ENCODE data around the gene TUBGCP2.
"Not testable (repeated sequence)": the region's sequence is repeated elsewhere in the genome, so short reads cannot be mapped to it uniquely, and the experiment has no call there.

Gene TUBGCP2

GRCh38 chr10:133277277-133277992 lies 31.2 kb downstream of the TUBGCP2 start:
- DNase-seq = no peak

DNA sequence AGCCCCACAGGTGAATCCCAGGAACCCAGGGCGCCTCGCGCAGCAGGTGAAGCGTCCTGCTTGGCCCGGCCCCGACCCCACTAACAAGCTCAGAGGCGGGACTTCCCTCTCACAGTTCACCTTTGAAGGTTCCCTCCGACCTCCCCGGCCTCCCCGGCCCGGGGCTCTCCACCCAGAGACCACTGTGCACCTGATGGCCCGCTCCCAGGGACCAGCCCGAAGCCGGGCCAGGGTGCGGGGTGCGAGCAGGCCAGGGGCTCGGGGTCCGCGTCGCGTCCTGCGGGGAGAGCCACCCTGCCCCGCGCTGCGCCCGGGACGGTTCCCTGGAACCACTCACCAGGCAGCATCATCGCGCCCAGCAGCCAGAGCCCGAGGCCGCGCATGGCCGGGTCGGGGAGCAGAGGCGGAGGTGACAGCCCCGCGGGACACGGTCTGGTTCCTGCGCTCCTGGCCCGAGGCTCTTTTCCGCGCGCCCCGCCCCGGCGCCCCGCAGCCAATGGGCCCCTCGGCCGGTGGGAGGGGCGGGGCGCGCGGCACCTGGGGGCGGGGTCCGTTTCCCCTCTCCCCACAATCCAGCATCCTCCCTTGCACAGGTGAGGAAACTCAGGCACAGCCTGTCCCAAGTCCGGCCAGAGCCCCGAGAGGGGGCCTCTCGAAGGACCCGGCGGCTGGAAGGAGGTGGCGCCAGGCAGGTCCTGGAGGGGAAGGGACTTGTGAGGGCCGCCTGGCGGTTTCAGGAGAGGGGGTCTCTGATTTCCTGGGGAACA lies 32.1 kb downstream of the TUBGCP2 start, which contains the start of gene ADAM8:
Gene ADAM8 (minus strand): TSS at position 434 of the 767 bp plus-strand sequence. CDS start 51 bp downstream, at position 383.
- DNase-seq = no peak

DNA sequence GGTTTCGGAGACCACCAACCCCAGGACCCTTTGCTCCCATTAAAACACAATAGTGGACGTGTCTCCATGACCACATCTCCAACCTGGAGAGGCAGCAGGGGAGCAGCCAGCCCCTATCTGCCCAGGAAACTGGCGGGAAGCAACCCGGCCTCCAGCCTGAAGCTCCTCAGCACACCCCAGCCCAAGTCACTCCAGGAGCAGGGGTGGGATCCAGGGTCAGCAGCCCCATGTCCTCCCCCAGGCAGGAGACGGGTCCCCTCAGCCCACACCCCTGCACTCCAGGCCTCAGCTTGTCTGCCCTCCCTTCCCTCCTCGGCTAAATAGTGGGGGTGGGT lies 32.6 kb downstream of the TUBGCP2 start:
- no peak for DNase-seq

DNA sequence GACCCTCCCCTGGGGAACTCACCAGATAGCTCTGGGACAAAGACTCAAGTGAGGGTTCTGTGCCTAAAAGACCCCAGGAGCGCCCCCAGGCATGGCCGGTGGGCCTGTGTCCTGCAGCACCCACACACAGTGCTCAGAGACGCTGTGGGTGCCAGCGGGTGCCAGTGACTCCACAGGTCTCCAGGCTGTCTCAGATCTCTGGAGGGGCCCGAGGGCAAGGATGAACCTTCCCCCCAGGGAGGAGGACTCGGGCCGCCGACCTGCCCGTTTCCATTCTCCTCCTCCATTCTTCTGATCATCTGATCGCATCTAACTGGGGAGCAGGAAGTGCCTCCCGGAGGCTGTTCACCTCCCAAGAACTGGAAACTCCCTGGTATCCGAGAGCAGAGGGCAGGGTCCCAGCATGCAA lies 33.0 kb downstream of the TUBGCP2 start:
- DNase-seq = no peak

DNA sequence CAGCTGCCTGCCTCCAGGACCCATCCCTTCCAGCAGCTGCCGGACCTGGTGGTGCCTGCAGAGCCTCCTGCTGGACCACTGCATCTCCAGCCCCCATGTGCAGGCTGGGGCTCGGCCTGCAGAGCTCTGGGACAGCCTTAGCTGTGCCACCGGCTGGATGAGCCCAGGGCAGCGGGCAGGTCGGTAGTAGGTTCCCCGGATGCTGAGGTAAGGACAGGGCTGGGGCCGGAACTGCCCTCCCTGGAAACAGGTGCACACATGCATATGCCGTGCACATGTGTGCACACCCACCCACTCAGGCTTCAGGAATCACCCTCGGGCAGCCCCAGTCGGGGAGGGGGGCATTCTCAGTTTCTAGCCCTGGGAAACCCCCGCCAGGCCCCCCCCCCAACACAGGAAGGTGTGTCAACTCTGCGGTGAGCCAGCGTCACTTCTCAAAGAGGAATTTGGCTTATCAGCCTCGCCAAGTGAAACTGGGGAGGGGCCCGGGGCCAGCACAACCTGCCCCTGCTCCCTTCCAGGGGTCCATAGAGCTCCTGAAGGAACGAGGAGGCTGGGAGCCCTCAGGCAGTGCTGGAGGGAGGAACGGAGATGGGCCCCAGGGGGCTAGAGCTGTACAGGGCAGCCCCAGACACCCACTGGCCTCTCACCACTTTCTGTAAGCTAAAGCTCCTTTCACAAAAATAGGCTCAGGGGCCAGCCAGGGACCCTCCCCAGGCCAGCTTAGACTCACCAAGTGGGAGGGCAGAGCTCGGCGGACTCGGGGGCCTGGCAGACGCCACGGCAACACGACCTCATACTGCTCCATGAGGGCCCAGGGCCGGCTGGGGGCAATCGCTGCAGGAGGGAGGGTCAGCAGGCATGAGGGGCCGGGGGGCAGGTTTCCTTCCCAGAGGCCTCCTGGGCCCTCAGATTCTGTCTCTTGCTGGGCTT lies 33.7 kb downstream of the TUBGCP2 start:
- DNase-seq = no peak

DNA sequence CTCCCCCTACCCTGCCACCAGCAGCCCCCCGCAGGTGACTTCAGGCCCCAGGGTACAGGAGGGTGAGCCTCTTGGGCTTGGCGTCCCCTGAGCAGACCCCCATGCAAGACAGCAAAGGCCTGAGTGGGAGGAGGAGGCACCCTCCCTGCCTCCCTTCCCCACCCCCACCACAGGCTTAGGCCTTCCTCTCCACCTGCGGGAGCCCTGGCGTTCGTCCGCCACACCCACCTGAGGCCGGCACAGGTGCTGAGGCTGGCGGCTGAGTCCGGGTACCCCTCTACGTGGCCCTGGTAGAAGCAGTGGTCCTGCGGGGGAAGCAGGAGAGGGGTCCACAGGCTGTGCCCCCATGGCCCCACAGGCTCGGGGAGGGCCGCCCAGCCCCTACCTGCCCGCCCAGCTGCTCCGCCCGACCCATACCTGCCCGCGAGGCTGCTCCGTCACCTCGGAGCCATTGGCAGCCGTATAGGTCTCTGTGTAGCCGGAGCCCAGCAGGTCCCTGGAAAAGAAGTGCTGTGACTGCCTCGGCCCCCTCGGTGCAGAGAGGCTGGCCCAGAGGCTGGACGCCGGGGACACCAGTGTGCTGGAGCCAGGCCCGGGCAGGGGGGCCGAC lies 35.0 kb downstream of the TUBGCP2 start:
- DNase-seq = no peak

DNA sequence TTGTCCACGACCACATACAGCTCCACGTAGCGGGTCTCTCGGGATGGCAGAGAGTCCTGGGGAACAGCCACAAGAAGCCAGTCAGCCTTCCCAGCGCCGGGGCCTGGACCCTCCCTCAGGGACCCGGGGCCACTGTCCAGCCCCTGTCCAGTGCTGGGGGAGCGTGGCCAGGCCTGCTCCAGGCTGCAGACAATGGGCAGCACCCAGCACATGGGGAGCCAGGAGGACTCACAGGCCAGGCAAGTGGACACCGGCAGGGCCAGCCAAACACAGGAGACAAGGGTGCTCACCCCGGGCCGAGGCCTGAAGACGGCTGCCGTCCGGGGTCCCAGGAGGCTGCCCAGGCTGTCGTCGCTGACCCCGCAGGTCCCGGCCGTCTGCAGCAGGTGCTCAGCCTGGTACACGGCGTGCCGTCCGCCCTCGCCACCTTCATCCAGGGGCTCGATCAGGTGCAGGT lies 35.7 kb downstream of the TUBGCP2 start:
- no peak for DNase-seq

GRCh38 chr10:133272301-133272963 lies 36.2 kb downstream of the TUBGCP2 start:
- no peak for DNase-seq

GRCh38 chr10:133271521-133272300 lies 37.0 kb downstream of the TUBGCP2 start:
- DNase-seq = no peak

DNA sequence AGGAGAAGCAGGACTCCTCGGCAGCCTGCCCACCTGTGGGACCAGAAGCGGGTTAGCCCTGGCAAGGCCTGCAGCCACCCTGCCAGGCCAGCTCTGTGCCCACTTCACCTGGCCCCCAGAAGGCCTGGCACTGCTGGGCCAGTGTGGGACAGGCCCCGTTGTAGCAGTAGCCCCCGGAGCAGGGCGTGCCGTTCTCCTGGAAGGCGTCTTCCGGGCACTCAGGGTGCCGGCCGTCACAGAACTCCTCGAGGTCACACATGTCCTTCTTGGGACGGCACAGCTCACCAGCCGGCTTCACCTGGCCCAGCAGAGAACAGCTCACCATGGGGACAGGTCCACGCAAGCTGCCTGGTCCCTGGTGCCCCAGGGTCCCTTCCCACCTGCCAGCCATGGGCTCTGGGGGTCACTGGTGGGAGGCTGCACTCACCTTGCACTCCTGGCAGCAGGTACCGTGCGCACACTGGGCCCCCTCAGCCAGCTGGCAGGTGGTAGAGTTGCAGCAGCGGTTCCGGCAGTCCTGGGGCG lies 37.8 kb downstream of the TUBGCP2 start:
- no peak for DNase-seq

DNA sequence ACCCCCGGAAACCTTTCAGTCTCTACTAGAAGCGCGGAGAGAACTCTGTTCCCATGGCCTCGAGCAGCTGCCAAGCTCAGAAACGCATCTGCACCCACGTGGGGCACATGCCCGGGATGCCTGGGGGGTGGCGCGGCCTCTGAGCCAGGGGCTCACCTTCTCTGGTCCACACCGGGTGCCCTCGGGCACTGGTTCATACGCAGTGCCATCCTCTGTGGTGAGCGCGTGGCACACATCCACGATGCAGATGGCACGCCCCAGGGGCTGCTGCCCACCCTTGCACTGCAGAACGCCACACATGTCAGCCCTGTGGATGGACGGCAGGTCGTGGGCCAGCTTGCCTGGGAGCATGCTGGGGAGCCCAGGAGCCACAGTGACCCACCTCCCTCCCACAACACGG lies 38.5 kb downstream of the TUBGCP2 start:
- DNase-seq = no peak

DNA sequence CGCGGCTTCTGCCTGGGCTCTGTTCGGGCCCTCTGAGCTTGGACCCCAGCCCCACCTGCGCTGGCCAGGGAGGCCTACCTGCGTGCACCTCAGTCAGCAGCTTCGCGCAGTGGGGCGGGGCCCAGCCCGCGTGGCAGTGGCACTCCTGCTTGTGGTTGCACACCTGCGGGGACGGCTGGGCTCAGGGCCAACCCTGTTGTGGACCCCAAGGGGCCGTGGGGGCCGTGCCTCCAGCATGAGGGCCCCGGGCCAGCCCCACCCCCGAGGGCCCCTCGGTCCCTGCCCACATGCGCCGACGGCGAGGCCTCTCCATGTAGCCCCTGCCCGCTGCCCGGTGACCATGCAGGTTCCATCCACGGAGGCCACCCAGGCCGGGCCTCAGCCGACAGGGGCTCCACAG lies 39.3 kb downstream of the TUBGCP2 start:
- no peak for DNase-seq

GRCh38 chr10:133268532-133268931 lies 40.1 kb downstream of the TUBGCP2 start:
- DNase-seq = no peak

GRCh38 chr10:133267829-133268228 lies 40.8 kb downstream of the TUBGCP2 start:
- DNase-seq = no peak

- DNase-seq = no peak
Observed at GRCh38 chr10:133267293-133267692, 41.4 kb downstream of the TUBGCP2 start.

- no peak for DNase-seq
Observed at GRCh38 chr10:133266056-133266795, 42.4 kb downstream of the TUBGCP2 start.

DNA sequence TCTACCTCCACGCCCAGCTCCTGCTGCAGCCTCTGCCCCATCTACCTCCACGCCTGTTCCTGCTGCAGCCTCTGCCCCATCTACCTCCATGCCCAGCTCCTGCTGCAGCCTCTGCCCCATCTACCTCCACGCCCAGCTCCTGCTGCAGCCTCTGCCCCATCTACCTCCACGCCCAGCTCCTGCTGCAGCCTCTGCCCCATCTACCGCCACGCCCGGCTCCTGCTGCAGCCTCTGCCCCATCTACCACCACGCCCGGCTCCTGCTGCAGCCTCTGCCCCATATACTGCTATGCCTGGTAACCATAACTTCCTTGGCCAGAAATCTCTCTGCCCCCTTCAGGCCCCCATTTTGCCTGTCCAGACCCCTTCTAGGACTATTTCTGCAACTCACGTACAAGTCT lies 43.6 kb downstream of the TUBGCP2 start:
- not testable (repeated sequence) for DNase-seq

DNA sequence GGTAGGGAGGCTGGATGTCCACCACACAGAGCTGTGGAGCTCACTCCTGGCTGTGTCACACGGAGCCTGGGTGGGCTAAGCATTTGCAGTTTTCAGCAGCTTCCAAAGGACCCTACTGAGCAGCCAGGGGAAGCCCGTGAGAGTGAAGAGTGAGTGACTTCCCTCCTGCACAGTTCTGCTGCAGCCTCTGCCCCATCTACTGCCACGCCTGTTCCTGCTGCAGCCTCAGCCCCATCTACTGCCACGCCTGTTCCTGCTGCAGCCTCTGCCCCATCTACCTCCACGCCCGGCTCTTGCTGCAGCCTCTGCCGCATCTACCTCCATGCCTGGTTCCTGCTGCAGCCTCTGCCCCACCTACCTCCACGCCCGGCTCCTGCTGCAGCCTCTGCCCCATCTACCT lies 44.2 kb downstream of the TUBGCP2 start:
- DNase-seq = no peak

- DNase-seq = no peak
Observed at GRCh38 chr10:133263674-133264073, 45.0 kb downstream of the TUBGCP2 start.

DNA sequence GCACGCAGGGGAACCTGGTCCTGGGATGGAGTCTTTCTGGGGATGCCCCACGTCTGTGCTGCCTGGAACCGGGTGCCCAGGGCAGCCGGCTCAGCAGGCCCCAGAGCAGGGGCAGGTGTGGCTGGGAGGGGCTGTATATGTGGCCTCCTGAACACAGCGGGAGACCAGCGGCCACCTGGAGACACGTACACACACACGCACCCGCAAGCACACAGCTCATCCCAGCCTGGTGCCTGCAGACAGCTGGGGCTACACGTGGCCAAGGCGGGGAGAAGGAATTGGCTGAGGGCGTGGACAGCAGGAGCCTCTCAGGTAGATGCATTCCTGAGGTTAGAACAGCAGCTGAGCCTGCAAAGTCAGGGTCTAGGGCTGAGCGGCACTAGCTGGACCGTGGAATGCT lies 46.0 kb downstream of the TUBGCP2 start:
- DNase-seq = no peak
